DOHH2 (cell line): Measurements from ENCODE around the gene C1orf122.

Experiments
- EZH2phosphoT487 ChIP-seq: fragments of 200-600 bp; sonication (generic); IDR thresholded peaks from 2 replicates; pipeline ENCODE4 v1.6.1; 2017; ENCODE audit warnings: borderline replicate concordance, mild to moderate bottlenecking, antibody characterized with exemption, low read length, moderate library complexity, mixed read lengths
- TF ChIP-seq, protein P1 (sequence below): fragments of 200-600 bp; sonication (generic); IDR thresholded peaks from one replicate; pipeline ENCODE4 v1.5.1; 2014; ENCODE audit warnings: antibody characterized with exemption, mild to moderate bottlenecking, low read depth, low read length; ENCODE audit not compliant: poor library complexity, severe bottlenecking

DNA sequence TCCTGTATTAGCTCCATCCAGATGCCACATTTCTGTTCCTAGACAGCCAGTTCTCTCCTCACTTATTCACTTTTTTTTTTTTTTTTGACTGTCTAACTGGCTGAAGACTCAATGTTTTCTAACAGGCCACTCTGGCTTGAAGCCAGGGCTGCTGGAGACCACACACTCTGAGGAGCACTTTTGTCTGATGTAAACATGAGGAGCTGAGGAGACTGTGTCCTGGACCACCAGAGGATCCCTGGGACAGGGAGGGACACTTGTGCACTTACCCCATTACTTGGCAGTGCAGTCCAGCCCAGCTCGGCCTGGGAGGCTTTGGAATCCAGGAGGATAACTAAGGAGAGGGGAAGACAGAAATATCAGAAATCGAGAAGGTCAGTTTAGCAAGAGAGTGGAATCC lies 45.1 kb upstream of the C1orf122 start:
- TF ChIP-seq, protein P1, sequence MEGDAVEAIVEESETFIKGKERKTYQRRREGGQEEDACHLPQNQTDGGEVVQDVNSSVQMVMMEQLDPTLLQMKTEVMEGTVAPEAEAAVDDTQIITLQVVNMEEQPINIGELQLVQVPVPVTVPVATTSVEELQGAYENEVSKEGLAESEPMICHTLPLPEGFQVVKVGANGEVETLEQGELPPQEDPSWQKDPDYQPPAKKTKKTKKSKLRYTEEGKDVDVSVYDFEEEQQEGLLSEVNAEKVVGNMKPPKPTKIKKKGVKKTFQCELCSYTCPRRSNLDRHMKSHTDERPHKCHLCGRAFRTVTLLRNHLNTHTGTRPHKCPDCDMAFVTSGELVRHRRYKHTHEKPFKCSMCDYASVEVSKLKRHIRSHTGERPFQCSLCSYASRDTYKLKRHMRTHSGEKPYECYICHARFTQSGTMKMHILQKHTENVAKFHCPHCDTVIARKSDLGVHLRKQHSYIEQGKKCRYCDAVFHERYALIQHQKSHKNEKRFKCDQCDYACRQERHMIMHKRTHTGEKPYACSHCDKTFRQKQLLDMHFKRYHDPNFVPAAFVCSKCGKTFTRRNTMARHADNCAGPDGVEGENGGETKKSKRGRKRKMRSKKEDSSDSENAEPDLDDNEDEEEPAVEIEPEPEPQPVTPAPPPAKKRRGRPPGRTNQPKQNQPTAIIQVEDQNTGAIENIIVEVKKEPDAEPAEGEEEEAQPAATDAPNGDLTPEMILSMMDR: no peak
- no peak for TF ChIP-seq EZH2phosphoT487
